OCI-LY7 (cell line): Measurements from ENCODE around the gene CRADD. TPM values are rescaled to one million over a fixed set of nuclear protein-coding genes. Genes with fewer than 3 reads are reported as not detected.

Experiments
- BruUV-seq: library from RNA; stranded (reverse); fragments of 400-500 nt; replicated peaks from 2 replicates; lab custom pipeline; 2021; lab: Mats Ljungman, UMichigan
- CTCF ChIA-PET: fragments of 300-600 bp; sonication (Branson Sonifier 250); formaldehyde crosslinking; loops from one replicate; lab custom pipeline; 2022; ENCODE audit warnings: antibody characterized with exemption; ENCODE audit not compliant: unreplicated experiment; lab: Charles Lee
- POLR2A ChIA-PET: fragments of 300-600 bp; sonication (Branson Sonifier 250); formaldehyde crosslinking; loops from one replicate; lab custom pipeline; 2022; ENCODE audit warnings: antibody characterized with exemption; lab: Charles Lee
- DNase-seq: peaks from one replicate; pipeline ENCODE4 v3.0.0-alpha.2; 2015; ENCODE audit warnings: low spot score
- H2AFZ ChIP-seq: fragments of 200-600 bp; sonication (generic), shearing (Covaris generic); 2 replicates; pipeline ENCODE4 v1.6.1; 2014; ENCODE audit warnings: mild to moderate bottlenecking, antibody characterized with exemption, low read length, moderate library complexity
- H3K27ac ChIP-seq: fragments of 200-600 bp; sonication (generic); 2 replicates; pipeline ENCODE4 v1.5.1; 2014; ENCODE audit warnings: mixed run types, low read depth, mild to moderate bottlenecking, moderate library complexity, low read length, inconsistent platforms; ENCODE audit not compliant: poor library complexity, severe bottlenecking
- H3K36me3 ChIP-seq: fragments of 200-600 bp; sonication (generic); 2 replicates; pipeline ENCODE4 v1.6.1; 2014; ENCODE audit warnings: mild to moderate bottlenecking, antibody characterized with exemption, low read length, moderate library complexity, mixed read lengths; ENCODE audit not compliant: insufficient read depth
- H3K4me1 ChIP-seq: fragments of 200-600 bp; sonication (generic); 2 replicates; pipeline ENCODE4 v1.5.1; 2014; ENCODE audit warnings: mild to moderate bottlenecking, low read length; ENCODE audit not compliant: insufficient read depth, poor library complexity, severe bottlenecking
- H3K4me2 ChIP-seq: fragments of 200-600 bp; sonication (generic); 2 replicates; pipeline ENCODE4 v1.6.1; 2014; ENCODE audit warnings: mild to moderate bottlenecking, low read length
- H3K4me3 ChIP-seq: fragments of 200-600 bp; sonication (generic); 2 replicates; pipeline ENCODE4 v1.5.1; 2014; ENCODE audit warnings: mild to moderate bottlenecking, low read depth, low read length; ENCODE audit not compliant: poor library complexity, severe bottlenecking
- H3K79me2 ChIP-seq: fragments of 200-600 bp; sonication (generic); 2 replicates; pipeline ENCODE4 v1.6.1; 2016; ENCODE audit warnings: low read depth, mild to moderate bottlenecking, low read length, moderate library complexity, mixed read lengths; ENCODE audit not compliant: insufficient read depth
- H3K9me2 ChIP-seq: fragments of 200-600 bp; sonication (generic); 2 replicates; pipeline ENCODE4 v1.6.1; 2016; ENCODE audit warnings: mild to moderate bottlenecking, low read length, mixed read lengths; ENCODE audit not compliant: insufficient read depth
- H3K9me3 ChIP-seq: fragments of 200-600 bp; sonication (generic); 2 replicates; pipeline ENCODE4 v1.6.1; 2014; ENCODE audit warnings: mild to moderate bottlenecking, mixed run types, low read length, mixed read lengths
- H4K20me1 ChIP-seq: fragments of 200-600 bp; sonication (generic); 2 replicates; pipeline ENCODE4 v1.6.1; 2014; ENCODE audit warnings: mild to moderate bottlenecking, antibody characterized with exemption, low read length, moderate library complexity, mixed read lengths; ENCODE audit not compliant: insufficient read depth
- CTCF ChIP-seq: fragments of 200-600 bp; sonication (generic); conservative IDR thresholded peaks from 2 replicates; pipeline ENCODE4 v1.5.1; 2014; ENCODE audit warnings: mild to moderate bottlenecking, antibody characterized with exemption, low read length, moderate library complexity, mixed read lengths
- EZH2phosphoT487 ChIP-seq: fragments of 200-600 bp; sonication (generic); IDR thresholded peaks from 2 replicates; pipeline ENCODE4 v1.6.1; 2018; ENCODE audit warnings: low read depth, borderline replicate concordance, mild to moderate bottlenecking, mixed run types, antibody characterized with exemption, low read length, moderate library complexity, mixed read lengths
- intact Hi-C: fragments of 100-400 bp; cut with micrococcal nuclease; formaldehyde crosslinking; loops from one replicate; pipeline ENCODE4 v1.10.0; 2022; ENCODE audit not compliant: unreplicated experiment
- total RNA-seq, 2 experiments: library from RNA; depleted of rRNA in 1 of 2; stranded (reverse); fragments of >200 nt in 1 of 2; shearing (Covaris generic) in 1 of 2; gene quantifications; 2 replicates each; pipeline ENCODE4 v1.2.3, GENCODE V29; 2014 to 2022

Gene CRADD
- total RNA-seq, 2 experiments from 2014 or later = 10.5 to 16.8 TPM

GRCh38 chr12:93756288-93756687 is 79.1 kb downstream of the CRADD start:
- TF ChIP-seq CTCF (no peak), EZH2phosphoT487 (no peak)
- Histone ChIP-seq H4K20me1 (no peaks in the 10 kb centered on the region), H3K9me2 (no peaks in the 10 kb centered on the region), H2AFZ (no peak overlapping the region), H3K4me3 (no peak overlapping the region), H3K79me2 (no peaks in the 10 kb centered on the region), H3K4me1 (no peaks in the 10 kb centered on the region), H3K4me2 (no peak overlapping the region), H3K27ac (no peak overlapping the region), H3K36me3 (no peaks in the 10 kb centered on the region), H3K9me3 (no peaks in the 10 kb centered on the region)
- POLR2A ChIA-PET = no interaction called here
- intact Hi-C loops = no loop called here
- DNase-seq = no peak
- BruUV-seq = no TSS peak
- CTCF ChIA-PET = no interaction called here

- H3K4me1 ChIP-seq = no peaks in the 10 kb centered on the region
- no peak overlapping the region for H3K27ac ChIP-seq
- H3K4me3 ChIP-seq = no peak overlapping the region
- H2AFZ ChIP-seq = no peak overlapping the region
- no peaks in the 10 kb centered on the region for H4K20me1 ChIP-seq
- H3K4me2 ChIP-seq = no peak overlapping the region
- intact Hi-C loops = no loop called here
- H3K9me3 ChIP-seq = no peaks in the 10 kb centered on the region
- ChIA-PET CTCF (no interaction called here), POLR2A (interaction anchor here (0.6 to 0.9 kb wide), 3 partner anchors 9 to 618 kb away, joined by 3 to 5 read pairs (median 3); no protein-coding TSS in a partner anchor)
- H3K36me3 ChIP-seq = no peaks in the 10 kb centered on the region
- DNase-seq = no peak
- no peaks in the 10 kb centered on the region for H3K9me2 ChIP-seq
- TF ChIP-seq CTCF (no peak), EZH2phosphoT487 (no peak)
- H3K79me2 ChIP-seq = no peaks in the 10 kb centered on the region
- BruUV-seq = no TSS peak
Observed at GRCh38 chr12:93757792-93758694, 80.9 kb downstream of the CRADD start.
